HG02571 (cell line): ENCODE results near the gene HORMAD2.
"Not testable (repeated sequence)": the region's sequence is repeated elsewhere in the genome, so short reads cannot be mapped to it uniquely, and the experiment has no call there.

Source experiments
- ATAC-seq: cut with Tn5 transposase; IDR thresholded peaks from one replicate; pipeline ENCODE4 v1.9.1; 2021; ENCODE audit warnings: mild to moderate bottlenecking, moderate library complexity; ENCODE audit not compliant: unreplicated experiment

Gene HORMAD2

DNA sequence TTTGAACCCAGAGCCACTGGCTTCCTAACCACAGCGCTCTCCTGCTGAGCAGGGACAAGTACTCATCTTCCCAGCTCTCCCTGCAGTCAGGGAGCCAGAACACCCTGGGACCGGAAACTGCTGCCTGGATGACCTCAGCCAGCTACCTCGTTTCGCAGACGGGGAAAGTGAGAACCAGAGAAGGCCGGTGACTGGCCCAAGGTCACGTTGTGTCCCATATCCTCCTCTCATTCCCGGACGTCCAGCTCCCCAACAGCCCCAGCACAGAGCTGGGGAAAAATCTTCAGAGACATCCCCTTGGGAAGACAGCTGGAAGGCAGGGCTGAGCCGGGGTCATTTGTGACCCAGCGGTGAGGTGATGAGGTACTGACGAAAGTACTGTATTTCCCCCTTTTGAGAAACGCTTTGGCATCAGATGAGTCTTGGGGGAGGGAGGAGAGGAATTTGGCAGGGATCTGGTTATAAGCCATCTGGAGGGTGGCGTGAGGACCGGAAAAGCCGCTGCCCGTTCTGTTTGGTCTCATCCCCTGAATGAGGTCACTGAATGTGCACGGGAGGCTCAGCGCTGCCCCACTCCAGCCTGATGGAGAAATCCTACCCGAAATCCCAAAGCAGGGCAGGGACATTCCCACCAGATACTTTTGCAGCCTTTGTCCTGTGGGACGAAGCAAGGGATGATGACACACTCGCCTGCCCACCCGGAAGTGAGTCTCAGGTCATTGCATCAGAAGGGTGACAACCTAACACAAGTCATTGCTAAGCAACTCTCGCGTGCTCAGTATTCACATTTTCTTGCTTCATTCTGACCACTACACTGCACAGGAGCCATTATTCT is 125.2 kb downstream of the HORMAD2 start:
- ATAC-seq, result no peak

DNA sequence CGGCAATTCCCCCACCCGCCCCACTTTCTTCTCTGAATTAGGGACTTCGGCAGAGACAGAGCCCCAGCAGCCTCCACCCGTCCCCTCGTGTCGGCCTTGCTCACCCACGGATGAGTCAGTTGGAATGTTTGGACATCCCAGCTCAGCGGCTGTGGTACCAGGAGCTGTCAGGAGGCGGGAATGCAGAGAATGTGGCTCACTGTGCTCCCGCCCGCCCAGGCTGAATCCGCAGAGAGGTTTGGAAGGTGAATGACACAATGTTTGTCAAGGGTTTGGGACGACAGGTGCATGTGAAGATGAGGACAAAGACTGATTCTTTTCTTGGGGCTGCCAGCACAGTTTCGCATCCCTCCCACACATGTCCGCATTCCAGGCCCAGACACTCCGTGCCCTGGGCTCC is 126.7 kb downstream of the HORMAD2 start:
- no peak for ATAC-seq

DNA sequence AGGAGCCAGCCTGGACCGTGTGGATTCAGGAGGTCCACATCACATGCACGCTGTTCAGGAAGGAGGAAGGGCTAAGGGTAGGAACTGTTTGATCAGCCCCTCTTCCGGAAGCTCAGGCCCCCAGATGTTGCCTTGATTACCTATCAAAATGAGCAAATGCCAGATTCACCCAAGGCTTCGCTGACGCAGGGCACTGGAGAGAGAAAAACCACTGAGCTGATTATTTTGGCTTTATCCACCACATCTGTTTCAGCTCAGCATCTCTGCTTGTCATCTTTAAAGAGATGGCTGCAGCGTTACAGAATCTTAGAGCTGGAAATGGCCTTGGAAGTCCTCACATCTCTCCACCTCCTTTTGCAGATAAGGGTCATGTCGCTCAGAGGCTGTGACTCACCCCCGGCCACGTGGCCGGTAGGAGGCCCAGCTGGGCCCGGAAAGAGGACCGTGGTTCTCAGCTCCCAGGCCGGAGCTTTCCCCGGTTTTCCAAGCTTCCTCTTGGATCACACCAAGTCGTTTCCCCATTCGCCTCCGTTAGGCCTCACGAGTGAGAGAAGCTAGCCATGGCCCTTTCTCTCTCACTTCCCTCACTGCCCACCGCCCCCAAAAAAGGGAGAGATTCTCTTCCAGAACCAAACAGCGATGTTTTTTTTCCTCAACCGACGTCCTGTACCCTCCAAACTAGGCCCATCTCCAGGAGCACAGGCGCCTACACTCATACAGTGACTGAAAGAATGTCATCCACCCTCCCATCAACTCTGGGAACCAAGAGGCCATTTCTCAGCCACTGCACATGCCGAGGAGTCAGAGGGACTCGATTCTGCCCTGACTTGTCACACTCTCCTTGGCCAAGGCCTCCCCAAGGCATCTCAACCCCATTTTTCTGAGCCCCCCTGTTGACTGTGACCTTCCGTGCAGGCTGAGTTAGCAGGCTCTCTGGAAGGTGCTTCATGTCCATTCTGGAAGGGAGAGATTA is 128.7 kb downstream of the HORMAD2 start:
- ATAC-seq, result no peak

- ATAC-seq, result no peak
Observed at GRCh38 chr22:30209642-30210041, 129.4 kb downstream of the HORMAD2 start.

GRCh38 chr22:30210235-30210909 is 130.1 kb downstream of the HORMAD2 start:
- ATAC-seq, result no peak

DNA sequence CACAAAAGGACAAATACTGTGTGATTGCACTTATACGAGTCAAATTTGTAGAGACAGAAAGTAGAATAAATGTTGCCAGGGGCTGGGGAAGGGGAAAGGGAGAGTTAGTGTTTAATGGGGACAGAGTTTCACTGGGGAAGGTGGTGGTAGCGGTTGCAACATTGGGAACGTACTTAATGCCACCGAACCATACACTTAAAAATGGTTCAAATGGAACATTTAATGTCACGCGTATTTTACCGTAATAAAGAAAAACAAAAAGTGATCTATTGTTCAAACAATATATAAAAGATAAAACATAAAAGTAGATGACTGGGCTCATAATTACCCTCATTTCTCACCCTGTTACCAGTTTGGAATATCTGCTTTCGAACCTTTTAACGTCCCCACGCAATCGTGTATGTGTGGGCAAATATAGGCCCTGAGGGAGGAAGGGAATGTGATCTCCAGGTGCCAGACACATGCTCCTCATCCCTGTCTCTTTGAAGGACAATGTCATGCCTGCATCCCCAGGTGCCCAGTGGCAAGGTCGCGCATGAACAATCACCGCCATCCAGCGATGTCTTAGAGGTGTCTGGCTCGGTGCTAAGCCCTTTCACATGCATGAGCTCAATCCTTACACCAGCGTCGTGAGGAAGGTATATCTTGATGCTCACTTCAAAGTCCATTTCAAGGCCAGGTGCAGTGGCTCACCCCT is 131.0 kb downstream of the HORMAD2 start:
- no peak for ATAC-seq

- no peak for ATAC-seq
Observed at GRCh38 chr22:30212363-30212995, 132.2 kb downstream of the HORMAD2 start.

DNA sequence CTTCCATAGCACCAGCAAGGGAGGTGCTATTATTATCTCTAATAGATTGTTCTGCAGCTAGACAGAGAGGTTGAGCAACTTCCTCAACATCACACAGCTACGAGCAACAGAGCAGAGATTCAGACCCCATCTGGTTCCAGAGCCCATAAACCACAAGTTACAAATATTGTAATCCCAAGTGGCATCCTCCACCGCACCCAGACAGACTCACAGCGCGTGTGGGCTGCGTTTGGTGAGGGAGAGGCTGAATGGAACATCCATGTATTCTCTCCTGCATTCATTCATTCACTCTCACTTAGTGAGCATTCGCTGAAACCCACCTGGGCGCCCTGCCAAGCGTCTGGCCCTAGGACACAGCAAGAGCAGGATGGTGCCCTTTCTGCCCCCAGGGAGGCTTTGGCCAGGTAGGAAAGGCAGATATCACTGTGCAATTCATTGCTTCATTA is 132.8 kb downstream of the HORMAD2 start:
- ATAC-seq, result no peak

GRCh38 chr22:30214703-30215407 is 134.6 kb downstream of the HORMAD2 start:
- ATAC-seq, result no peak

- ATAC-seq, result not testable (repeated sequence)
Observed at GRCh38 chr22:30216272-30216671, 136.0 kb downstream of the HORMAD2 start.

DNA sequence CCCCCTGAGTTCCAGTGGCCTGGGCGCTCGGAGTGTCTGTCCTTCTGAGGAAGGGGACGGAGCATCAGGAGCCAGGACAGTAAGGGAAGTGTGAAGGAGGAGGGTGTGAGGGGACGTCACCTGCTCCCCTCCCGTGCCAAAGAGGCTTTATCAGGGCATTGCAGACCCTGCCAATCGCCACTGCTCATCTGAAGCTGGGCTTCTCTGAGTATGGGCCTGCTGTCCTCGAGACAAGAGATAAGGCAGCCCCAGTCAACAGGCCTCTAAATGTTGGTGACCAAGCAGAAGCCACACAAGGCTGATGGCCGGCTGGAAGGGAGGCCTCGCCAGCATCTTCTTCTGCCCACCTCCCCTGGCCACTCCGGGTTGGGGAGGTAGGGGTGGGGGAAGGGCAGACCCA is 136.4 kb downstream of the HORMAD2 start:
- no peak for ATAC-seq

DNA sequence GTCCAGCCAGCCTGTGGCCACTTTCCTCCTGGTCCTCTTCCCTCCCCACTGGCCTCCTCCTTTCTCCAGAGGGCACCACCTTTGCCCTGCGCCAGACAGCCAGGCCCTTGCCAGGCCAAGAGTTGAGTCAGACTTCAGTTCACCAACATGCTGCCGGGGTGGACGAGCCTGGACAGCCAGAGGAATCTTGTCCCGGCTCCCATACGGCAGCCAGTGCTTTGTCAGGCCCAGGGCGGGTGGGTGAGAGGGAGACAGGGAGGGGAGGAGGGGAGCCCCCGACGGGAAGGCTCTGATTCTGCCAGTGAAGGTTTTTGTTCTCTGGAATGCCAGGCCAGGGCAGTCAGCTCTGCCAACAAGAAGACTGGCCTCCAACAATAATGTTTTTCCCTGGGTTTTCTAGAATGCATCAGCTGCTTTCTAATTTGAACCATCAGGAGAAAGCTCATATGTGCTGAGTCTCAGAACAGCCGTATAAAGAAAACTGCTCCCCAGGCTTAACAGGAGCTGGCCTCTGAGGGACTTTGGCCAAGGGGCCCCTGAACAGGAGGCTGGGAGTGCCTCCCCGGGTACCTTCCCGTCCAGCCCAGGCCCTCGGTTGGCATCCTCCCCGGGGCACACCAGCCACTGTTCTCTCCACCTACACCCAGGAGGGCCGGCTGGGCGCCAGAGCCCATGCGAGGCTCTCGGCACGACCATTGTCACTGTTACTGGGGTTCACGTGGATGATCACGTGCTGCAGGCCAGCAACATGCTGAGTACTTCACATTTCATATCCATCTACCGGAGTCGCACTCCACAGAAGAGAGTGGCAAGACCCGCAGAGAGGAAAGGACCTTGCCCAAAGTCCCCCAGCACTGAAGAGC is 137.7 kb downstream of the HORMAD2 start:
- no peak for ATAC-seq

- ATAC-seq, result no peak
Observed at GRCh38 chr22:30219049-30219654, 138.9 kb downstream of the HORMAD2 start.

DNA sequence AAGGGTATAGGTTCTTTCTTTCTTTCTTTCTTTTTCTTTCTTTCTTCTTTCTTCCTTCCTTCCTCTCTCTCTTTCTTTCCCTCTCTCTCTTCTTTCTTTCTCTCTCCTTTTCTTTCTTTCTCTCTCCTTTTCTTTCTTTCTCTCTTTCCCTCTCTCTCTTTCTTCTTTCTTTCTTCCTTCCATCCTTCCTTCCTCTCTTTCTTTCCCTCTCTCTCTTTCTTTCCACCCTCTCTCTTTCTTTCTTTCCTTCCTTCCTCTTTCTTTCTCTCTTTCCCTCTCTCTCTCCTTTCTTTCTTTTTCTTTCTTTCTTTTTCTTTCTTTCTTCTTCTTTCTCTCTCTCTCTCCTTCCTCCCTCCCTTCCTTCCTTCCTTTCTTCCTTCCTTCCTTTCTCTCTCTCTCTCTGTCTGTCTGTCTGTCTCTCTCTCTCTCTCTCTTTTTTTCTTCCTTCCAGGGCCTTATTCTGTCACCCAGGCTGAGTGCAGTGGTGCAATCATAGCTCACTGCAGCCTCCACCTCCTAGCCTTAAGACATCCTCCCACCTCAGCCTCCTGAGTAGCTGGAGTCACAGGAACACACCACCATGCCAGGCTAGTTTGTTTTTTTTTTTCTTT is 139.5 kb downstream of the HORMAD2 start:
- ATAC-seq, result no peak

- ATAC-seq, result no peak
Observed at GRCh38 chr22:30220338-30221012, 140.2 kb downstream of the HORMAD2 start.

- no peak for ATAC-seq
Observed at GRCh38 chr22:30221121-30221992, 141.1 kb downstream of the HORMAD2 start.
